ENCODE measurements around the gene P2RY6.

- no peak for TF ChIP-seq SUPT20H (IDR thresholded peaks at IDR 0.05; ENCODE audit: borderline replicate concordance, control insufficient read depth, low read depth, low read length)
- TF ChIP-seq MEF2A (IDR thresholded peaks at IDR 0.05; ENCODE audit: insufficient read depth, low read depth, low read length) = no peak
- no peak for TF ChIP-seq E2F8 (IDR thresholded peaks at IDR 0.05; ENCODE audit: low read depth, partially characterized antibody)
- no peak for TF ChIP-seq EP300 (IDR thresholded peaks at IDR 0.05; ENCODE audit: borderline replicate concordance in 1 of 2, control insufficient read depth in 1 of 2, low read depth in 2 of 2, low read length in 2 of 2)
- no peak for TF ChIP-seq MAX (IDR thresholded peaks at IDR 0.05; ENCODE audit: low read depth, low read length)
- TF ChIP-seq SMC3 (IDR thresholded peaks at IDR 0.05; ENCODE audit: borderline replicate concordance, low read length) = no peak
- no peak for TF ChIP-seq STAT3 (IDR thresholded peaks at IDR 0.05; ENCODE audit: low read depth, low read length)
- TF ChIP-seq CTCF (IDR thresholded peaks at IDR 0.05 in 2 of 3, conservative IDR thresholded peaks at IDR 0.05 in 1 of 3; ENCODE audit: control insufficient read depth in 2 of 3, extremely low read depth in 1 of 3, insufficient read depth in 1 of 3, low read depth in 3 of 3, low read length in 3 of 3) = no peak
Measured at GRCh38 chr11:73326929-73327811, 55.0 kb downstream of the P2RY6 start.
